Thymus (tissue), 14 donors: Measurements from ENCODE around the gene FXR2. TPM values are rescaled to one million over a fixed set of nuclear protein-coding genes. Genes with fewer than 3 reads are reported as not detected.

Experiments used
- DNase-seq, 9 donors: peaks; one replicate each; pipeline ENCODE4 v3.0.0-alpha.2; 2013; ENCODE audit warnings: low spot score in 9 of 9, low read depth in 6 of 9, missing footprints in 1 of 9
- H3K27ac ChIP-seq, 2 donors: one replicate each; pipeline ENCODE4 v1.5.1; 2013; ENCODE audit warnings: control low read depth in 1 of 2, low read depth in 1 of 2, low read length in 1 of 2, mild to moderate bottlenecking in 1 of 2, moderate library complexity in 1 of 2
- H3K27me3 ChIP-seq, 2 donors: one replicate each; pipeline ENCODE4 v1.5.1; 2013; ENCODE audit warnings: low read length in 1 of 2; ENCODE audit not compliant: control insufficient read depth in 2 of 2, insufficient read depth in 1 of 2
- H3K36me3 ChIP-seq, 2 donors: one replicate each; pipeline ENCODE4 v1.5.1; 2013; ENCODE audit warnings: low read length in 1 of 2, mild to moderate bottlenecking in 1 of 2, moderate library complexity in 1 of 2; ENCODE audit not compliant: control insufficient read depth in 2 of 2, insufficient read depth in 2 of 2
- H3K4me1 ChIP-seq, 2 donors: one replicate each; pipeline ENCODE4 v1.5.1; 2013; ENCODE audit warnings: low read length in 2 of 2; ENCODE audit not compliant: control insufficient read depth in 2 of 2, insufficient read depth in 2 of 2
- H3K4me3 ChIP-seq, 2 donors: one replicate each; pipeline ENCODE4 v1.5.1; 2013; ENCODE audit warnings: low read length in 2 of 2, control low read depth in 1 of 2, mild to moderate bottlenecking in 1 of 2
- H3K9me3 ChIP-seq, 2 donors: one replicate each; pipeline ENCODE4 v1.5.1; 2013; ENCODE audit warnings: low read length in 1 of 2, mild to moderate bottlenecking in 1 of 2; ENCODE audit not compliant: control insufficient read depth in 2 of 2, insufficient read depth in 1 of 2
- WGBS: extraction: QIAGEN DNeasy Blood & Tissue Kit; methylation state at CpG from one replicate; pipeline ENCODE4 v1.1.7; 2013; 5-methylcytosine and 5-hydroxymethylcytosine counted together
- long read RNA-seq, 10 donors: transcript quantifications; one replicate each; lab custom pipeline, GENCODE V29; 2026
- polyA plus RNA-seq: library from polyadenylated mRNA; stranded (reverse); fragments of 200-250 nt; gene quantifications from one replicate; pipeline ENCODE4 v1.2.3, GENCODE V29; 2013
- total RNA-seq: library from RNA; stranded (reverse); fragments of 120-200 nt; gene quantifications from one replicate; pipeline ENCODE4 v1.2.4, GENCODE V29; 2013
- donor health status: healthy.

FXR2 gene
- total RNA-seq (33.3 TPM), polyA plus RNA-seq (36.6 TPM)
- long read RNA-seq, donor 1, partial matches to known transcripts, result 0 of 1 reads
- long read RNA-seq, donor 1, other reads (novel, unspliced or antisense), result 0 of 1 reads
- long read RNA-seq, donor 2, result 0 reads
- long read RNA-seq, donor 3, partial matches to known transcripts, result 0 of 4 reads
- long read RNA-seq, donor 3, other reads (novel, unspliced or antisense), result 0 of 4 reads
- long read RNA-seq, donor 4, partial matches to known transcripts, result 0 of 1 reads
- long read RNA-seq, donor 4, other reads (novel, unspliced or antisense), result 0 of 1 reads
- long read RNA-seq, donor 5, partial matches to known transcripts, result 0 of 4 reads
- long read RNA-seq, donor 5, other reads (novel, unspliced or antisense), result 0 of 4 reads
- long read RNA-seq, donor 6, transcript FXR2-201 (17 exons, 2,957 nt), result major isoform, 5 of 5 reads
- long read RNA-seq, donor 6, partial matches to known transcripts, result 0 of 5 reads
- long read RNA-seq, donor 6, other reads (novel, unspliced or antisense), result 0 of 5 reads
- long read RNA-seq, donor 7, partial matches to known transcripts, result 0 of 2 reads
- long read RNA-seq, donor 7, other reads (novel, unspliced or antisense), result 0 of 2 reads
- long read RNA-seq, donor 8, partial matches to known transcripts, result 0 of 1 reads
- long read RNA-seq, donor 8, other reads (novel, unspliced or antisense), result 0 of 1 reads
- long read RNA-seq, donor 9, partial matches to known transcripts, result 0 of 4 reads
- long read RNA-seq, donor 9, other reads (novel, unspliced or antisense), result 0 of 4 reads
- long read RNA-seq, donor 10, result 0 reads

- H3K4me3 ChIP-seq, result peak within 1 kb of the TSS; percentile 80 to 89
- WGBS, result under 1% methylated on average over 93 of the region's 93 CpGs
- peaks cover 16 to 22% of the 10 kb centered on the region in 2 donors for H3K4me1 ChIP-seq
- H3K27me3 ChIP-seq, result no peaks in the 10 kb centered on the region
- peak within 1 kb of the TSS; percentile 83 to 96 for H3K27ac ChIP-seq
- peak; percentile 99 to 100 (median 100) for DNase-seq
- peaks cover 0 to 13% of the 10 kb centered on the region in 2 donors for H3K36me3 ChIP-seq
- no peaks in the 10 kb centered on the region for H3K9me3 ChIP-seq
These were observed at the start of gene FXR2 for GRCh38 chr17:7614425-7615264. TSS of gene FXR2 (minus strand) at chr17:7614897. CDS start at chr17:7614532, 365 bp downstream.

GRCh38 chr17:7656958-7657609 is 42.4 kb upstream of the FXR2 start:
- no peaks in the 10 kb centered on the region for H3K36me3 ChIP-seq
- no peak overlapping the region for H3K4me3 ChIP-seq
- no peak overlapping the region for H3K27ac ChIP-seq
- H3K9me3 ChIP-seq, result no peaks in the 10 kb centered on the region
- 81% methylated on average over 10 of the region's 10 CpGs for WGBS
- no peaks in the 10 kb centered on the region for H3K4me1 ChIP-seq
- H3K27me3 ChIP-seq, result peaks cover 13 to 40% of the 10 kb centered on the region in 2 donors
- DNase-seq, result no peak

DNA sequence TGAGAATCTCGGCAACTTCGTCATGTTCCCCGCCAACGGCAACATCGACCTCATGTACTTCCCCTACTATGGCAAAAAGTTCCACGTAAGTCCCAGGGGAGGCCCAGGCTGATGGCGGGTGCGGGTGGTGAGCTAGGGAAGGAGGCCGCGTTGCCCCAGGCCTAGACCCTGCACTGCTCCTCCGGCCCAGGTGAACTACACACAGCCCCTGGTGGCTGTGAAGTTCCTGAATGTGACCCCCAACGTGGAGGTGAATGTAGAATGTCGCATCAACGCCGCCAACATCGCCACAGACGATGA is 40.8 kb upstream of the FXR2 start:
- Histone ChIP-seq H3K27me3 (peaks cover 23 to 56% of the 10 kb centered on the region in 2 donors), H3K4me1 (peaks cover 10 to 11% of the 10 kb centered on the region in 2 donors), H3K27ac (no peak overlapping the region), H3K36me3 (no peaks in the 10 kb centered on the region), H3K4me3 (no peak overlapping the region), H3K9me3 (no peaks in the 10 kb centered on the region)
- 95% methylated on average over 17 of the region's 17 CpGs for WGBS
- no peak for DNase-seq

DNA sequence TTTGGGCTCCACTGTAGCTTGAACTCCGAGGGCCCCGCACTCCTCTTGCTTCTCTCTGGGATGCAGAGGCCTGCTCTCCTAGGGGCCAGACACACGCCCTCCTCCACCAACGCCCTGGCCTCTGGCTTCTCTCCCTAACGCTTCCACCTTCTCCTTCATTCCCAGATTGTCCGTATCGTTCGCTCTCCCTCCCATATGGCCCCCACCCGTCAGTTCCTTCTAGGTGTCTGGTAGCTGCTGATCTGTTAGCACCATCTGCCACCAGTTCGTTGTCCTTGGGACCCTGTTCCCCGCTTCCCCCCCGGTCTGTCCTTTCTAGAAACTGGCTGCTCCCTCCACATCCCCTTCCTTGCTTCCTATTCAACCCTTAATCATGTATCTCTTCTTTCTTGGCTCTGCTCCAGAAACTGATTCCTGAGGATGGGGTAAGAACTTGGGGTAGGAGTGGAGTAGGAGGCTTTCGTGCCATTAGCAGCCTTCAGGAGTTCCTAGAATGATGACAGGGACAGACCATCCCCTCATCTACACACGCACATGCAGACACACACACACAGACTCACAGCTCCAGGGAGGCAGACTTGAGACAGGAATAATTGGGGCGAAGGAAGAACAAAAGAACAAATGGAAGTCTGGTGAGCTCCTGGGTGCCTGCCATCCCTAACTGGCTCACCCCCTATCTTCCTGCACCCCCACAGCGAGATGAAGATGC is 40.3 kb upstream of the FXR2 start:
- no peak for DNase-seq
- no peaks in the 10 kb centered on the region for H3K36me3 ChIP-seq
- 94% methylated on average over 16 of the region's 16 CpGs for WGBS
- H3K4me1 ChIP-seq, result peaks cover 10 to 16% of the 10 kb centered on the region in 2 donors
- H3K4me3 ChIP-seq, result no peak overlapping the region
- no peaks in the 10 kb centered on the region for H3K9me3 ChIP-seq
- H3K27ac ChIP-seq, result no peak overlapping the region
- peaks cover 23 to 61% of the 10 kb centered on the region in 2 donors for H3K27me3 ChIP-seq

DNA sequence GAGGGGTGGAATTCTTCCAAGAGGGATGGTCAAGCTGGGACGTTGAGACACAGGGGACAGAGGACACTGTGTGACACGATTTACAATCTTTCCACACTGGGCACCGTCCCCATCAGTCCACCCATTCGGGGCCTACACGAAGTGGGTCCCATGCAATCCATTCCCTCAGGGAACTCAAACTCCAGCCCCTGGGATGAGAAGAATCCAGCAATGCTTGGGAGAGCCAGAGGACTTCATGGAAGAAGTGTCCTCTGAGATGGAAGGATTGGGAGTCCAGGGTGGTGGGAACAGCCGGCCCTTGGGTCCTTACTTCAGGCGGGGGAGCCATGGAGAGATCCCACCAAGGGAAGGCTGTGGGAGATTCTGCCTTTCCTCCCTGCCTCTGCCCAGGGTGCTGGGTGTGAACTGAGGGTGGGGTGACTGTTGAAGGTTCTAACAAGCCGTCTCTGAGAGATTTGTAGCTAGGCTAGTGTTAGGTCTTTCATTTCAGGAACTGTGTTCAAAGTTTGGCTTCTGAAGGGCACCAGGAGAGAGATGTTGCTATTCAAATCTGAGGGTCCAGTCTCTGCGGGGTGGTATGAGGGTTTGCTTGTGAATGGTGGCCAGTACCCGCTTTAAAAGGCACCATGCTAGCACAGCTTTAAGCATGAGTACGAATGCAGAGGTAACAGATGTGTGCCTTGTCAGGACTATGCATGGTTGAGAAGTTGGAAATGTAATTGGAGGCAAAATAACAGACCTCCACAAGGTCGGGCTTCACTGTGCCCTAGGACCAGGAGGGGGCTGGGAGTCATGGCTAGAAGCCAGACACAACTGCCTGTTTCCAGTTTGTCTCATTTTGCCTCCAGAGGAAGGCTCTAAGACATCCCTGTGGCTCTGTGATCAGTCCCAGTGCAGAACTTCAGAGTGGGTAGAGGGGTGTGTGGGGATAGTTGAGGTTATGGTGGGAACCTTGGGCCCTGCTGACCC is 38.0 kb upstream of the FXR2 start:
- Histone ChIP-seq H3K4me1 (peaks cover 10 to 18% of the 10 kb centered on the region in 2 donors), H3K27me3 (peaks cover 23 to 80% of the 10 kb centered on the region in 2 donors), H3K36me3 (no peaks in the 10 kb centered on the region), H3K27ac (no peak overlapping the region), H3K4me3 (no peak overlapping the region), H3K9me3 (no peaks in the 10 kb centered on the region)
- DNase-seq, result no peak
- 88% methylated on average over 12 of the region's 12 CpGs for WGBS

DNA sequence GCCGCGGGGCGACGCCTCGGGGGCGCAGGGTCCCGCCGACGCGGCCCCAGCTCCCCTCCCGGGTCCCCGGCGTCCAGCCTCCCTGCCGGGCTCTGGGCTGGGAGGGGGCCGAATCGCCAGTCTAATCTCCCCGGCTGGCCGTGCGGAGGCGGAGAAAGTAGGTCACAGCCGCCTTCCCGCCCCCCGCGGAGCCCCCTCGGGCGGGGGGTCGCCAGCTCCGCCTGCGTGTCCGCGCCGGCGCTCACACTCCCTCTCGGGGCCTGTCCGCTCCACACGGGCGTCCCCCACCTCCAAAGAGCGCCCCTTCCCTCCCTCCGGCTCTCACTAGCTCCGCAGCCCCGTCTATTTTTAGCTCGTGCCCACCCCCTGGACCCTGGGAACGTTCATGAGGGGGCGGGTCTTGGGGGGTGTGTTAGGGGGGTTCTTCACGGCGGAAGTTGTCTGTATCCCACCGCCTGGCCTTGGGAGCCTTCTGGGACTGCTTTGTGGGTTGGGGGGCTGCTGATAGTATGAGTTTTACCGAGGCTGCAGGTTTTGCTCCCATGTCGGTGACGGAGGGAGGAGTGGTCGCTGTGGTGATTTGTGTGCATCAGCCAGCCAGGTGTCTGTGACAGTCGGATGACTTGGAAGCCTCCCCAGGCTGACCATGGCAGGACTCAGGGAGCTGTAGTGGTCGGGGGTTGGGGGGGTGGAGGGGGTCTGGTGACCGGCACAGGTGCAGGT is 37.1 kb upstream of the FXR2 start:
- Histone ChIP-seq H3K4me1 (peaks cover 10 to 18% of the 10 kb centered on the region in 2 donors), H3K4me3 (peak overlapping the region in 1 of 2 donors; percentile 40), H3K27me3 (peaks cover 23 to 80% of the 10 kb centered on the region in 2 donors), H3K9me3 (no peaks in the 10 kb centered on the region), H3K27ac (no peak overlapping the region), H3K36me3 (no peaks in the 10 kb centered on the region)
- peak in 2 of 9 donors; percentile 19 for DNase-seq
- 9% methylated on average over 54 of the region's 54 CpGs for WGBS

- no peaks in the 10 kb centered on the region for H3K36me3 ChIP-seq
- peaks cover 10 to 18% of the 10 kb centered on the region in 2 donors for H3K4me1 ChIP-seq
- 2% methylated on average over 45 of the region's 45 CpGs for WGBS
- peak in 1 of 9 donors; percentile 24 for DNase-seq
- peaks cover 23 to 85% of the 10 kb centered on the region in 2 donors for H3K27me3 ChIP-seq
- peak overlapping the region; percentile 40 for H3K4me3 ChIP-seq
- no peak overlapping the region for H3K27ac ChIP-seq
- H3K9me3 ChIP-seq, result no peaks in the 10 kb centered on the region
These were observed 36.5 kb upstream of the FXR2 start for GRCh38 chr17:7651097-7651664.
